ENCODE measurements around the gene LIPA.
"Not testable (repeated sequence)": the region's sequence is repeated elsewhere in the genome, so short reads cannot be mapped to it uniquely, and the experiment has no call there.

Gene LIPA

GRCh38 chr10:89207181-89207800 is 44.3 kb downstream of the LIPA start, which contains the start of gene CH25H:
Gene CH25H (minus strand): TSS chr10:89207317. CDS start chr10:89207292, 25 bp downstream.
- peak; percentile 32 for DNase-seq

- peak; percentile 32 for DNase-seq
Measured at GRCh38 chr10:89206402-89207180, 45.0 kb downstream of the LIPA start.

- DNase-seq: no peak
Measured at GRCh38 chr10:89204621-89205185, 46.9 kb downstream of the LIPA start.

DNA sequence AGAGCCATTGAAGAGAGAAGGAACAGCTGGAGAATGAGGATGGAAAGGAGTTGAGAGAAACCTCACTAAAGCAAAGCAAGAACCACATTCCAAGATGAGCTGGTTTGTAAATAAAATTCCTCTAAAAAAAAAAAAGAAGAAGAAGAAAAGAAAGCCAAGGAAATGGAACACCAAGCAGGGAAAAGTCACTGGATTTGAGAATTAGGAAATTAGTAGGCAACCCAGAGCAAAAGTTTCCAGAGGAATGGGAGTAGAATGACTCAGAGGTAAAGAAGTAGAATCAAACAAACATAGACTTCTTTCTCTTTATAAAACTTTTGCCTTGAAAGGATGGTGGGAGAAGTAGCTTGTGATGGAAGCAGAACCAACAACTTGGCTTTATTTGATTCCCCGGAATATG is 48.3 kb downstream of the LIPA start:
- no peak for DNase-seq

DNA sequence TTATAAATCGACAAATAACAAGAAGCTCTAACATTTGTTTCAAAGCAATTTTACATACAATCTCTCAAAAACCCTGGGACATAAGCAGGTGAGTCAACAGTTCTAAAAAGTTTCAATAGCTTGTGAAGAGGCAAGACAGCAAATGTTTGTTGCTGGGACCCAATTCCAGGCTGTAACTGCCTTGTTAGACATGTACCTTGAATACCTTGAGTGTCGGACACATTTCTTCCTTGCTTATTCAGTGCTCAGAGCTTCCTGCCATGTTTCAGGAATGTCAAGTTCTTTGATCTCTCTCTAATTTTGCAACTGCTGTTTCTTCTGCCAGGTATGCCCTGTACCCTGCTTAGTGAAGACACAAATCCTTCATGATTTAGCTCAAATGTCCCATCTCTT is 49.5 kb downstream of the LIPA start:
- DNase-seq: no peak

DNA sequence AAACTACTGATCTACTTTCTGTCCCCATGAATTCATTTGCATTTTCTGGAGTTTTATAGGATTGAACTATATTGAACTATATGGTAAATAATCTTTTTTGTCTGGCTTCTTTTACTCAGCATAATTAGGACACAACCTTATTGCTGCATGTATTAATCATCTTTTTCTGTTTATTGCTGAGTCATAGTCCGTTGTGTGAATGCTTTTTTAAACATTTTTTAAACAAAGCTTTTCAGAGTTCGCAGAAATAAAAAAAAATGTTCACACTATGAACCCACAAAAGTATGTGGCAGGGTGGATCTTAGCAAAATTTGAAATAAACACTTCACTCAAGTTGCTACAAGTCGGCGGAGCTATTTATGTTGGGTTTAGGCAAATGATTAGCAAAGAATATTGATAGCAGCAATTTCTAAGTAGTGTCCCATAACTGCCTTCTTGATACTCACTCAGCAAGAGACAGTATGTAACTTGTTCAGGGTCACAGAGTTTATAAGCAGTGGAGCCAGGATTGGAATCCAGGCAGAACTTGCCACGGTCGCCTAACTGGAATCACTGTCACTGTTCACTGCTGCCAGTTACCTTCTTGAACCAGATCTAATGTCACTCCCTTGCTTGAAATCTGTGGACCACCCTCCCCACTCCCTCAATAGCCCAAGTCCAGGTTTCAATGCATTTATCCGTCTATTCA is 50.1 kb downstream of the LIPA start:
- DNase-seq: no peak

- no peak for DNase-seq
Measured at GRCh38 chr10:89197473-89197872, 54.1 kb downstream of the LIPA start.

GRCh38 chr10:89191301-89191700 is 60.3 kb downstream of the LIPA start:
- not testable (repeated sequence) for DNase-seq

GRCh38 chr10:89189211-89189734 is 62.3 kb downstream of the LIPA start:
- no peak for DNase-seq

DNA sequence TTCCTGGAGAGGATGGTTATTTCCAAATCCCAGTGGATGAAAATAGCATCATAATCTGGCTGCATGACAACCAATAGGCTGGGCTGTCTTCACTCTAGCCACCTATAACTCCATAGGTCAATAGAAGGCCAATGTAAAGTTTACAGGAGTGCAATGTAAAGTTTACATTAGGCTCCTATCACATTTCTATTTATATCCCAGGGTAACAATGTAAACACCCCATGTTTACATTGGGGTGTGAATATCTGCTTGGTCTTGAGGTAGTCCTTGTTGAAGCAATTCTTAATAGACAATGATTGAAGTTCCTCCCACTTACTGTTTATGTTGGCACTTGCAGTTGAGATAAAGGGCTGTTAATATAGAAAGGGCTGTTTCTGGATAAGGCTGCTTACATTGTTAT is 65.9 kb downstream of the LIPA start:
- no peak for DNase-seq

DNA sequence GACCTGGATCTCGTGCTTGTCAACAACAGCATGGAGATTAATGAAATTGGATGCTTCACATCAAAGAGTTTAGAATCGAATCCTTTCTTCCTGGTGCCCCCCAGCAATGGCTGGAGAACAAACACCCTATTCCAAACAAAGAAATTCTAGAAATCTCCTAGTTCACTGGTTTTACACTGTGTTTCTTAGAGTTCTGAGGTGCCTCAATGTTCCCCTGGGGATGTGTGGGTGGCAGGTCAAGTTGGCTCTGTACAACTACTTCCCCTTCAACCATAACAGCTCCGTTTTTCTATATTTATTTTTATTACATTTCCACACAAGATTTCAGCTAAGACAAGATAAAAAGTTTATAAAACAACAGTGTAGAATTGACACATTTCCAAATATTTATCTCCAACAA is 66.9 kb downstream of the LIPA start:
- DNase-seq: no peak

DNA sequence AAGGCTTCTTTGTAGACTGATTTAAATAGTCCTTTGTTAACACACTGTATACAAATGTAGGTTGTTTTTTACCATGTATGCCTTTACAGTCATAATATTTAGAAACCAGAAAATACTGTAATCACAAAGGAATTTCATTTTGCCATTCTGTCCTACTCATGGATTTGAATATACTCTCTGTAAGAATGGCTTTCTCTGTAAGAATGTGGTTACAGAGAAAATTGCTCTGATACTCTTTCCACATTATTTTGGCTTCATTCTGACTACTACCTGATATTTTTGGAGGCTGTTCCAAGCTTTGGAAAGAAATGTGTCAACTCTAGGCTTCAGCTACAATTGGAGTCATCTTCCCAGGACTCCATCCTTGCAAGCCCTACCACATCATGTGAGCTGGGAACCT is 68.0 kb downstream of the LIPA start:
- DNase-seq: no peak

- DNase-seq: no peak
Measured at GRCh38 chr10:89182894-89183293, 68.7 kb downstream of the LIPA start.

- no peak for DNase-seq
Measured at GRCh38 chr10:89175816-89176215, 75.8 kb downstream of the LIPA start.

GRCh38 chr10:89173075-89173474 is 78.5 kb downstream of the LIPA start:
- DNase-seq: no peak

GRCh38 chr10:89171996-89172395 is 79.6 kb downstream of the LIPA start:
- DNase-seq: no peak

GRCh38 chr10:89171263-89171872 is 80.2 kb downstream of the LIPA start:
- no peak for DNase-seq

DNA sequence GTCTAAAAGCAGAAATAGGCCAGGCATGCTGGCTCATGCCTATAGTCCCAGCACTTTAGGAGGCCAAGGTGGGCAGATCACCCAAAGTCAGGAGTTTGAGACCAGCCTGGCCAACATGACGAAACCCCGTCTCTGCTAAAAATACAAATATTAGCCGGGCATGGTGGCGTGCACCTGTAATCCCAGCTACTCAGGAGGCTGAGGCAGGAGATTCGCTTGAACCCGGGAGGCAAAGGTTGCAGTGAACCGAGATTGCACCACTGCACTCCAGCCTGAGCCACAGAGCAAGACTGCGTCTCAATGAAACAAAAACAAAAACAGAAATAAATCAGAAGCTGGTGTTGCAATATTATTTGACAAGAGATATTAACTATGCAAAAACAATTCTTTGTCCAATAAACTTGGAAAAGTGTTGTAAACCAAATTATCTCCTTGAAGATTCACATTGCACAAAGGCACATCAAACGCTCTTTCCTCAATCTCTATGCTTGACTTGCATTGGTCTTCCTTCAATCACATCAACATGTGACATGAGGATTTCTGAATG is 83.1 kb downstream of the LIPA start:
- DNase-seq: not testable (repeated sequence)

DNA sequence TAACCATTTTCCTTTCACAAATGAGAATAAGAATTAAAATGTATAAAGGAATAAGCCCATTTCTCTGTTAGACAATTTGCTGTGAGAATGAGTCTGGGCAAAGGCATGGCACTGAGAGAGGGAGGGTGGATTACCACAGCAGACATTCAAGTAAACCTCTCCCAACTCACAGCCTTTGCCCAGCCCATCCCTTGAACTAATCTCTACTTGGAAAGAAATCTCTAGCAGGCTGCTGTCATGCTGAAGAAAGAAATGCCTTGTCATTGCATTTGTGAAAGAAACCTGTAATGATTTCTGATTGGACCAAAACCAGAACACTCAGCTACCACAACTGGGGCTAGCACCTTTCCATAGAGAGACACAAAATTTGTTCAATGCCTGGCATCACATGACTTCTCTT is 83.7 kb downstream of the LIPA start:
- DNase-seq: no peak

DNA sequence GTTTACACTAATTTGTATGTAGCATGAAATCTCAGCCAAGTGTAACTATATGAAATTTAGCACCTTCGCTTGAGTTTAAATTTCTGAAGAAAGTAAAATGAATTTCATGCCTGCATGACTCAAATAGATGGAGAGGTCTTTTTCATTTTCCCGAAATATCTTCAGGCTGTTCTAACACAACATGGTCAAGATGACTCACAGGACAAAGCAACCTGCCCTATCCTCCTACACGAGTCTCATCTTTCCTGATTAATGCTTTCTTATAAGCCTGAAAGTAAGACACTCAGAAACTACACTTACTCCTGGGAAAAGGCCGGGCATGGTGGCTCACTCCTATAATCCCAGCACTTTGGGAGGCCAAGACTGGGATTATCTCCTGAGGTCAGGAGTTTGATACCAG is 85.7 kb downstream of the LIPA start:
- no peak for DNase-seq

DNA sequence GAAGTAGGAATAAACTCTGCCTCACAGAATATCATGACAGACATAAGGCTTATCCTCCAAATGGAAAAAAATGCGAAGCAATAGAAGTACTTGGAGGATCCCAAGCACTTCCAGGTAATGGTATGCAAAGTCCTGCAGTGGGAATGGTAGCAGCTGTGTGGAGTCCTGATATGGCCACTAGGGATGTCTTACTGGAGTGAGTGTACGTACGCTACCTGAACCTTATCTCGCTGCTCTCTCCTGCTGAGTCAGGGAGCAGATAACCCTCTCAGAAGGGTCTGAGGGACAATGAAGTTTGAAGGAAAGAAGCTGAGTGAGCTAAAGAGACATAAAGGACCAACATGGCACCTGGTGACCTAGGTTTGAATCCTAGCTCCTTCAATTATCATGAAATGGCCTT is 86.7 kb downstream of the LIPA start:
- no peak for DNase-seq

GRCh38 chr10:89164080-89164479 is 87.5 kb downstream of the LIPA start:
- DNase-seq: no peak
